OCI-LY1 (cell line): ENCODE measurements around the gene RFX6.

ENCODE experiments used
- H2AFZ ChIP-seq: fragments of 200-600 bp; sonication (generic), shearing (Covaris generic); 2 replicates; pipeline ENCODE4 v1.6.0; 2014; ENCODE audit warnings: antibody characterized with exemption, mild to moderate bottlenecking, low read length
- H3F3A ChIP-seq: fragments of 200-600 bp; sonication (generic), shearing (Covaris generic); 2 replicates; pipeline ENCODE4 v1.6.0; 2014; ENCODE audit warnings: mild to moderate bottlenecking, antibody characterized with exemption, low read length, moderate library complexity; ENCODE audit not compliant: insufficient read depth
- H3K27ac ChIP-seq: fragments of 200-600 bp; sonication (generic); 2 replicates; pipeline ENCODE4 v1.5.1; 2014; ENCODE audit warnings: low read length, mixed run types, mild to moderate bottlenecking, low read depth; ENCODE audit not compliant: poor library complexity, severe bottlenecking
- H3K27me3 ChIP-seq: fragments of 200-600 bp; sonication (generic); 2 replicates; pipeline ENCODE4 v1.6.0; 2014; ENCODE audit warnings: antibody characterized with exemption, mild to moderate bottlenecking, low read length, moderate library complexity; ENCODE audit not compliant: insufficient read depth
- H3K36me3 ChIP-seq: fragments of 200-600 bp; sonication (generic); 2 replicates; pipeline ENCODE4 v1.6.1; 2014; ENCODE audit warnings: mild to moderate bottlenecking, antibody characterized with exemption, low read length, moderate library complexity, mixed read lengths; ENCODE audit not compliant: insufficient read depth
- H3K4me1 ChIP-seq: fragments of 200-600 bp; sonication (generic); 2 replicates; pipeline ENCODE4 v1.5.1; 2014; ENCODE audit warnings: mild to moderate bottlenecking, low read length, moderate library complexity; ENCODE audit not compliant: insufficient read depth, severe bottlenecking
- H3K4me2 ChIP-seq: fragments of 200-600 bp; sonication (generic), shearing (Covaris generic); 2 replicates; pipeline ENCODE4 v1.6.1; 2014; ENCODE audit warnings: low read length
- H3K4me3 ChIP-seq: fragments of 200-600 bp; sonication (generic); 2 replicates; pipeline ENCODE4 v1.5.1; 2014; ENCODE audit warnings: low read length, low read depth, mild to moderate bottlenecking, mixed read lengths; ENCODE audit not compliant: poor library complexity, severe bottlenecking
- H3K79me2 ChIP-seq: fragments of 200-600 bp; shearing (Covaris generic); 2 replicates; pipeline ENCODE4 v1.6.1; 2016; ENCODE audit warnings: mixed run types, low read length, mixed read lengths; ENCODE audit not compliant: insufficient read depth
- H3K9ac ChIP-seq: fragments of 200-600 bp; sonication (generic), shearing (Covaris generic); 2 replicates; pipeline ENCODE4 v1.6.1; 2014; ENCODE audit warnings: mild to moderate bottlenecking, low read length, mixed read lengths
- H3K9me2 ChIP-seq: fragments of 200-600 bp; sonication (generic), shearing (Covaris generic); 2 replicates; pipeline ENCODE4 v1.6.1; 2014; ENCODE audit warnings: low read depth, mild to moderate bottlenecking, low read length, mixed read lengths
- H3K9me3 ChIP-seq: fragments of 200-600 bp; shearing (Covaris generic); 2 replicates; pipeline ENCODE4 v1.6.1; 2014; ENCODE audit warnings: low read length, mixed read lengths
- H4K20me1 ChIP-seq: fragments of 200-600 bp; sonication (generic), shearing (Covaris generic); 2 replicates; pipeline ENCODE4 v1.6.0; 2016; ENCODE audit warnings: mild to moderate bottlenecking, low read length; ENCODE audit not compliant: insufficient read depth
- EZH2 ChIP-seq: fragments of 200-600 bp; sonication (generic), shearing (Covaris generic); IDR thresholded peaks from 2 replicates; pipeline ENCODE4 v1.8.0; 2017; ENCODE audit warnings: borderline replicate concordance, mixed run types, mild to moderate bottlenecking, antibody characterized with exemption, low read length, moderate library complexity, mixed read lengths
- TF ChIP-seq, protein P1 (sequence below): fragments of 200-600 bp; sonication (generic), shearing (Covaris generic); IDR thresholded peaks from 2 replicates; pipeline ENCODE4 v1.5.1; 2017; ENCODE audit warnings: mild to moderate bottlenecking, antibody characterized with exemption, low read length, moderate library complexity, mixed read lengths

RFX6 gene

DNA sequence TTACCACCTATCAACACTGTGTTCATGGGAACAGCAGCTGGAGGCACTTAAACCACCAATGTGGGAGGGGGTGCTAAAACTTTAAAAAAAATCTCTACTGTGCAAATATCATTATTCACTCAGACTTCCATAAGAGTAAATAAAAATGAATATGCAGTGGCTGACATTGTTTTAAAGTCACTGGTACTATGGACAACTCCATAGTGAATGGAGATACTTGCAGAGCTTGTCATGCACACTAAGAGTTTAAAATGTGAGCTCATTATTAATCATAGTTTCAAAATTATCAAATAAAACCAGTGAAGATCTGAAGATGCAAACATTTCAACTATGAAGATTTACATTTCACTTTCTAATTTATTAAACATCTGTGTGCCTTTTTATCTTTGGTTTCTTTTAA lies 54.4 kb downstream of the RFX6 start:
- no peaks in the 10 kb centered on the region for H3K27me3 ChIP-seq
- no peaks in the 10 kb centered on the region for H3K79me2 ChIP-seq
- H3K4me2 ChIP-seq: no peak overlapping the region
- H3K4me3 ChIP-seq: no peak overlapping the region
- H3K27ac ChIP-seq: no peak overlapping the region
- no peak overlapping the region for H2AFZ ChIP-seq
- no peaks in the 10 kb centered on the region for H3K9me3 ChIP-seq
- H4K20me1 ChIP-seq: no peaks in the 10 kb centered on the region
- H3K9ac ChIP-seq: no peak overlapping the region
- no peaks in the 10 kb centered on the region for H3K4me1 ChIP-seq
- H3K9me2 ChIP-seq: no peaks in the 10 kb centered on the region
- TF ChIP-seq, protein P1, sequence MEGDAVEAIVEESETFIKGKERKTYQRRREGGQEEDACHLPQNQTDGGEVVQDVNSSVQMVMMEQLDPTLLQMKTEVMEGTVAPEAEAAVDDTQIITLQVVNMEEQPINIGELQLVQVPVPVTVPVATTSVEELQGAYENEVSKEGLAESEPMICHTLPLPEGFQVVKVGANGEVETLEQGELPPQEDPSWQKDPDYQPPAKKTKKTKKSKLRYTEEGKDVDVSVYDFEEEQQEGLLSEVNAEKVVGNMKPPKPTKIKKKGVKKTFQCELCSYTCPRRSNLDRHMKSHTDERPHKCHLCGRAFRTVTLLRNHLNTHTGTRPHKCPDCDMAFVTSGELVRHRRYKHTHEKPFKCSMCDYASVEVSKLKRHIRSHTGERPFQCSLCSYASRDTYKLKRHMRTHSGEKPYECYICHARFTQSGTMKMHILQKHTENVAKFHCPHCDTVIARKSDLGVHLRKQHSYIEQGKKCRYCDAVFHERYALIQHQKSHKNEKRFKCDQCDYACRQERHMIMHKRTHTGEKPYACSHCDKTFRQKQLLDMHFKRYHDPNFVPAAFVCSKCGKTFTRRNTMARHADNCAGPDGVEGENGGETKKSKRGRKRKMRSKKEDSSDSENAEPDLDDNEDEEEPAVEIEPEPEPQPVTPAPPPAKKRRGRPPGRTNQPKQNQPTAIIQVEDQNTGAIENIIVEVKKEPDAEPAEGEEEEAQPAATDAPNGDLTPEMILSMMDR: no peak
- no peak for TF ChIP-seq EZH2
- H3F3A ChIP-seq: no peaks in the 10 kb centered on the region
- H3K36me3 ChIP-seq: no peaks in the 10 kb centered on the region

DNA sequence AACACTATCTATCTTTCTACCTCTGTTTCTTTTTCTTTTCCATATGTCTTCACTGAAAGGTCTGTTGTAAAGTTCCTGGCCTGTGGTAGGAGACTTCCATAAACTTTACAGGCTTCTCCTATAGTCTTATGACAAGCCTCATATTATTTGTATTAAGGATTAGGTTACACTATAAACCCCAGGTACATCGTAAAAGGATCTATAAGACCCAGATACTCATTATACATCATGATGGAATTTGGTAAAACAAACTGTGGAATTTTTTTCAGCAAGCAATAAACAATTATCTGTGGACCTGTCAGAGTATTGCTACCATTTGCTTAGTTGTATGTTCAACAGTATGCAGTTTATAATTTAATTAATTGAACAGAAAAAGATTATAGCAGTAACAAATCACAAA lies 55.5 kb downstream of the RFX6 start:
- Histone ChIP-seq H3F3A (no peaks in the 10 kb centered on the region), H3K4me1 (no peaks in the 10 kb centered on the region), H4K20me1 (no peaks in the 10 kb centered on the region), H3K27me3 (no peaks in the 10 kb centered on the region), H3K36me3 (no peaks in the 10 kb centered on the region), H3K27ac (no peak overlapping the region), H3K79me2 (no peaks in the 10 kb centered on the region), H3K9me2 (no peaks in the 10 kb centered on the region), H3K4me2 (no peak overlapping the region), H3K9ac (no peak overlapping the region), H3K9me3 (no peaks in the 10 kb centered on the region), H2AFZ (no peak overlapping the region), H3K4me3 (no peak overlapping the region)
- TF ChIP-seq, protein P1: no peak
- no peak for TF ChIP-seq EZH2

DNA sequence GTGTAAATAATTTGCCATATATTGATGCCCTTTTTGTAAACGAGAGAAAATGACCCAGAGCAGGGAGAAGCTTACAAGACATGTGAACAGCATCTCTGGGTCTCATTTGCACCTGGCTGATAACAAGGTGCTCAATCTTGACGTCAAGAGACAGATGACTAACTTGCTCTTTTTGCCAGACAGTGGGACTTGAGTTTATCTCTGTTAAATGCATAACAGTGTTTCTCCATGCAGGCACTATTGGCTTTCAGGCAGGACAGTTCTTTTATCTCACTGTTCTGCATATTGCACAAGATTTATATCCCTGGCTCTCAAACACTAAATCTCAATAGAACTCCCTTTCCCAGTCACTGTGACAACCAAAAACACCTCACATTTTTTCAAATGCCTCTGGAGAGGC lies 56.4 kb downstream of the RFX6 start:
- Histone ChIP-seq H3K4me1 (no peaks in the 10 kb centered on the region), H3K4me2 (no peak overlapping the region), H3K79me2 (no peaks in the 10 kb centered on the region), H3F3A (no peaks in the 10 kb centered on the region), H3K4me3 (no peak overlapping the region), H2AFZ (no peak overlapping the region), H3K9me2 (no peaks in the 10 kb centered on the region), H4K20me1 (no peaks in the 10 kb centered on the region), H3K9me3 (no peaks in the 10 kb centered on the region), H3K27ac (no peak overlapping the region), H3K27me3 (no peaks in the 10 kb centered on the region), H3K36me3 (no peaks in the 10 kb centered on the region), H3K9ac (no peak overlapping the region)
- no peak for TF ChIP-seq EZH2
- TF ChIP-seq, protein P1: no peak
